Activated effector memory CD4-positive, alpha-beta T cell treated with Interleukin-2 at 50 U/mL for 16 hours (primary cell): ENCODE measurements around the gene EEPD1.

Experiments
- DNase-seq: peaks from one replicate; pipeline ENCODE4 v3.0.0-alpha.2; 2020

Gene EEPD1

GRCh38 chr7:36157527-36158320, 4.7 kb downstream of the EEPD1 start:
- DNase-seq, result no peak

GRCh38 chr7:36158321-36158605, 5.2 kb downstream of the EEPD1 start:
- DNase-seq, result no peak

GRCh38 chr7:36159618-36160017, 6.6 kb downstream of the EEPD1 start:
- no peak for DNase-seq

GRCh38 chr7:36160313-36160712, 7.3 kb downstream of the EEPD1 start:
- no peak for DNase-seq

GRCh38 chr7:36161996-36162395, 8.9 kb downstream of the EEPD1 start:
- DNase-seq, result no peak

- no peak for DNase-seq
Observed at GRCh38 chr7:36165059-36165458, 12.0 kb downstream of the EEPD1 start.

GRCh38 chr7:36165802-36166201, 12.7 kb downstream of the EEPD1 start:
- DNase-seq, result no peak

GRCh38 chr7:36167403-36168050, 14.5 kb downstream of the EEPD1 start:
- no peak for DNase-seq

- DNase-seq, result no peak
Observed at GRCh38 chr7:36171503-36171902, 18.4 kb downstream of the EEPD1 start.

GRCh38 chr7:36175886-36176285, 22.8 kb downstream of the EEPD1 start:
- DNase-seq, result no peak

- no peak for DNase-seq
Observed at GRCh38 chr7:36176697-36177096, 23.6 kb downstream of the EEPD1 start.

GRCh38 chr7:36180121-36180520, 27.1 kb downstream of the EEPD1 start:
- no peak for DNase-seq

GRCh38 chr7:36181668-36182067, 28.6 kb downstream of the EEPD1 start:
- no peak for DNase-seq

GRCh38 chr7:36182854-36183604, 30.0 kb downstream of the EEPD1 start:
- DNase-seq, result no peak

- DNase-seq, result no peak
Observed at GRCh38 chr7:36185092-36185491, 32.0 kb downstream of the EEPD1 start.

- DNase-seq, result no peak
Observed at GRCh38 chr7:36185756-36186155, 32.7 kb downstream of the EEPD1 start.

GRCh38 chr7:36186359-36187121, 33.5 kb downstream of the EEPD1 start:
- DNase-seq, result no peak

GRCh38 chr7:36188266-36188665, 35.2 kb downstream of the EEPD1 start:
- DNase-seq, result no peak

GRCh38 chr7:36188906-36189305, 35.9 kb downstream of the EEPD1 start:
- no peak for DNase-seq

GRCh38 chr7:36190447-36191291, 37.6 kb downstream of the EEPD1 start:
- DNase-seq, result no peak

- DNase-seq, result no peak
Observed at GRCh38 chr7:36191292-36191920, 38.4 kb downstream of the EEPD1 start.
